OCI-LY3 (cell line): Measurements from ENCODE around the gene CCDC69.

Experiments
- H2AFZ ChIP-seq: fragments of 200-600, 300-600 bp; shearing (Covaris generic); 2 replicates; pipeline ENCODE4 v1.6.0; 2014; ENCODE audit warnings: antibody characterized with exemption, low read depth, low read length
- H3K27ac ChIP-seq: fragments of 200-600, 300-600 bp; sonication (generic); 2 replicates; pipeline ENCODE4 v1.5.1; 2014; ENCODE audit warnings: mild to moderate bottlenecking, low read length, moderate library complexity, mixed read lengths
- H3K27me3 ChIP-seq: fragments of 200-600, 300-600 bp; sonication (generic); 2 replicates; pipeline ENCODE4 v1.6.1; 2014; ENCODE audit warnings: low read depth, low read length, mixed read lengths
- H3K36me3 ChIP-seq: fragments of 200-600, 300-600 bp; sonication (generic); replicated peaks from 2 replicates; pipeline ENCODE3; 2014; ENCODE audit warnings: low read depth, low read length, mixed read lengths
- H3K4me1 ChIP-seq: fragments of 300-600, 200-600 bp; sonication (generic); 2 replicates; pipeline ENCODE4 v1.6.1; 2014; ENCODE audit warnings: low read length, mixed read lengths
- H3K4me2 ChIP-seq: fragments of 200-600, 300-600 bp; sonication (generic); 2 replicates; pipeline ENCODE4 v1.6.1; 2014; ENCODE audit warnings: low read length, mixed read lengths
- H3K4me3 ChIP-seq: fragments of 300-600, 200-600 bp; sonication (generic); 2 replicates; pipeline ENCODE4 v1.5.1; 2014; ENCODE audit warnings: antibody characterized with exemption, mild to moderate bottlenecking, low read length, moderate library complexity
- H3K79me2 ChIP-seq: fragments of 300-600, 200-600 bp; shearing (Covaris generic); 2 replicates; pipeline ENCODE4 v1.6.1; 2014; ENCODE audit warnings: mild to moderate bottlenecking, low read length, mixed read lengths
- H3K9ac ChIP-seq: fragments of 300-600, 200-600 bp; shearing (Covaris generic); 2 replicates; pipeline ENCODE4 v1.6.0; 2014; ENCODE audit warnings: mild to moderate bottlenecking, low read length, moderate library complexity
- H3K9me3 ChIP-seq: fragments of 200-600, 300-600 bp; shearing (Covaris generic); 2 replicates; pipeline ENCODE4 v1.6.1; 2014; ENCODE audit warnings: low read length, mixed read lengths; ENCODE audit not compliant: insufficient read depth
- H4K20me1 ChIP-seq: fragments of 200-600, 300-600 bp; sonication (generic); 2 replicates; pipeline ENCODE4 v1.6.1; 2016; ENCODE audit warnings: low read length, mixed read lengths; ENCODE audit not compliant: insufficient read depth
- EZH2phosphoT487 ChIP-seq: fragments of 200-600 bp; shearing (Covaris generic); IDR thresholded peaks from 2 replicates; pipeline ENCODE4 v1.6.1; 2018; ENCODE audit warnings: antibody characterized with exemption, mixed run types, low read depth
- TF ChIP-seq, protein P1 (sequence below): fragments of 200-600, 300-600 bp; sonication (generic); IDR thresholded peaks from 2 replicates; pipeline ENCODE4 v1.5.1; 2014; ENCODE audit warnings: antibody characterized with exemption, low read length, low read depth

Gene CCDC69

GRCh38 chr5:151132963-151133362 lies 90.9 kb downstream of the CCDC69 start:
- Histone ChIP-seq H3K9ac (no peak overlapping the region), H3K27me3 (peaks cover 10% of the 10 kb centered on the region; the same call in 1 of the 2 replicates), H3K4me3 (peak overlapping the region; percentile 52), H3K79me2 (no peaks in the 10 kb centered on the region), H3K27ac (peak overlapping the region; percentile 15; the same call in 1 of the 2 replicates), H3K9me3 (no peaks in the 10 kb centered on the region), H2AFZ (no peak overlapping the region), H3K4me2 (peak overlapping the region; percentile 77), H3K36me3 (no peaks in the 10 kb centered on the region), H4K20me1 (no peaks in the 10 kb centered on the region), H3K4me1 (peaks cover 54% of the 10 kb centered on the region)
- no peak for TF ChIP-seq EZH2phosphoT487
- TF ChIP-seq, protein P1, sequence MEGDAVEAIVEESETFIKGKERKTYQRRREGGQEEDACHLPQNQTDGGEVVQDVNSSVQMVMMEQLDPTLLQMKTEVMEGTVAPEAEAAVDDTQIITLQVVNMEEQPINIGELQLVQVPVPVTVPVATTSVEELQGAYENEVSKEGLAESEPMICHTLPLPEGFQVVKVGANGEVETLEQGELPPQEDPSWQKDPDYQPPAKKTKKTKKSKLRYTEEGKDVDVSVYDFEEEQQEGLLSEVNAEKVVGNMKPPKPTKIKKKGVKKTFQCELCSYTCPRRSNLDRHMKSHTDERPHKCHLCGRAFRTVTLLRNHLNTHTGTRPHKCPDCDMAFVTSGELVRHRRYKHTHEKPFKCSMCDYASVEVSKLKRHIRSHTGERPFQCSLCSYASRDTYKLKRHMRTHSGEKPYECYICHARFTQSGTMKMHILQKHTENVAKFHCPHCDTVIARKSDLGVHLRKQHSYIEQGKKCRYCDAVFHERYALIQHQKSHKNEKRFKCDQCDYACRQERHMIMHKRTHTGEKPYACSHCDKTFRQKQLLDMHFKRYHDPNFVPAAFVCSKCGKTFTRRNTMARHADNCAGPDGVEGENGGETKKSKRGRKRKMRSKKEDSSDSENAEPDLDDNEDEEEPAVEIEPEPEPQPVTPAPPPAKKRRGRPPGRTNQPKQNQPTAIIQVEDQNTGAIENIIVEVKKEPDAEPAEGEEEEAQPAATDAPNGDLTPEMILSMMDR, result no peak
